Mucosa of stomach (tissue), 1 donor: Measurements from ENCODE around the gene ABI2.
"Not testable (repeated sequence)": the region's sequence is repeated elsewhere in the genome, so short reads cannot be mapped to it uniquely, and the experiment has no call there.

Experiments
- H3K27me3 ChIP-seq: one replicate; pipeline ENCODE4 v1.7.0; 2013; ENCODE audit warnings: mild to moderate bottlenecking, low read length; ENCODE audit not compliant: control insufficient read depth, insufficient read depth
- H3K36me3 ChIP-seq: one replicate; pipeline ENCODE4 v1.7.0; 2013; ENCODE audit warnings: low read length; ENCODE audit not compliant: control insufficient read depth, insufficient read depth
- H3K4me1 ChIP-seq: one replicate; pipeline ENCODE4 v1.7.0; 2013; ENCODE audit warnings: mild to moderate bottlenecking, low read length; ENCODE audit not compliant: control insufficient read depth, insufficient read depth
- H3K4me3 ChIP-seq: one replicate; pipeline ENCODE4 v1.7.0; 2013; ENCODE audit warnings: low read length
- H3K9ac ChIP-seq: one replicate; pipeline ENCODE4 v1.7.0; 2013; ENCODE audit warnings: mild to moderate bottlenecking, low read length, moderate library complexity
- H3K9me3 ChIP-seq: one replicate; pipeline ENCODE4 v1.7.0; 2013; ENCODE audit warnings: mild to moderate bottlenecking, low read length, moderate library complexity; ENCODE audit not compliant: control insufficient read depth
- donor health status: Pancreatic carcinoma.

Gene ABI2

GRCh38 chr2:203361495-203361894 lies 33.3 kb downstream of the ABI2 start:
- Histone ChIP-seq H3K36me3 (no peaks in the 10 kb centered on the region), H3K4me3 (no peak overlapping the region), H3K27me3 (no peaks in the 10 kb centered on the region), H3K9me3 (no peaks in the 10 kb centered on the region), H3K4me1 (no peaks in the 10 kb centered on the region), H3K9ac (no peak overlapping the region)

- no peaks in the 10 kb centered on the region for H3K4me1 ChIP-seq
- H3K9me3 ChIP-seq = no peaks in the 10 kb centered on the region
- no peak overlapping the region for H3K9ac ChIP-seq
- H3K36me3 ChIP-seq = no peaks in the 10 kb centered on the region
- H3K27me3 ChIP-seq = no peaks in the 10 kb centered on the region
- no peak overlapping the region for H3K4me3 ChIP-seq
Observed at GRCh38 chr2:203361922-203362321, 33.7 kb downstream of the ABI2 start.

- H3K36me3 ChIP-seq = no peaks in the 10 kb centered on the region
- no peaks in the 10 kb centered on the region for H3K9me3 ChIP-seq
- H3K27me3 ChIP-seq = no peaks in the 10 kb centered on the region
- no peaks in the 10 kb centered on the region for H3K4me1 ChIP-seq
- no peak overlapping the region for H3K9ac ChIP-seq
- no peak overlapping the region for H3K4me3 ChIP-seq
Observed at GRCh38 chr2:203366639-203367466, 38.7 kb downstream of the ABI2 start.

GRCh38 chr2:203372706-203373105 lies 44.5 kb downstream of the ABI2 start:
- not testable (repeated sequence) for H3K9ac ChIP-seq, H3K36me3 ChIP-seq, H3K27me3 ChIP-seq, H3K4me1 ChIP-seq, H3K4me3 ChIP-seq, H3K9me3 ChIP-seq

- no peaks in the 10 kb centered on the region for H3K4me1 ChIP-seq
- no peak overlapping the region for H3K4me3 ChIP-seq
- H3K9ac ChIP-seq = no peak overlapping the region
- no peaks in the 10 kb centered on the region for H3K36me3 ChIP-seq
- no peaks in the 10 kb centered on the region for H3K27me3 ChIP-seq
- H3K9me3 ChIP-seq = no peaks in the 10 kb centered on the region
Observed at GRCh38 chr2:203376173-203376572, 48.0 kb downstream of the ABI2 start.

- Histone ChIP-seq H3K9ac (no peak overlapping the region), H3K27me3 (no peaks in the 10 kb centered on the region), H3K36me3 (no peaks in the 10 kb centered on the region), H3K4me1 (no peaks in the 10 kb centered on the region), H3K4me3 (no peak overlapping the region), H3K9me3 (no peaks in the 10 kb centered on the region)
Observed at GRCh38 chr2:203379156-203379555, 51.0 kb downstream of the ABI2 start.

GRCh38 chr2:203383038-203383437 lies 54.8 kb downstream of the ABI2 start:
- H3K27me3 ChIP-seq = no peaks in the 10 kb centered on the region

GRCh38 chr2:203388153-203388552 lies 60.0 kb downstream of the ABI2 start:
- H3K9me3 ChIP-seq, H3K36me3 ChIP-seq, H3K4me1 ChIP-seq, H3K27me3 ChIP-seq, H3K4me3 ChIP-seq, H3K9ac ChIP-seq: not testable (repeated sequence)

More at GRCh38 chr2:203383038-203383437, 54.8 kb downstream of the ABI2 start:
- no peaks in the 10 kb centered on the region for H3K9me3 ChIP-seq
- no peaks in the 10 kb centered on the region for H3K36me3 ChIP-seq
- H3K4me1 ChIP-seq = no peaks in the 10 kb centered on the region
- no peak overlapping the region for H3K4me3 ChIP-seq
- H3K9ac ChIP-seq = no peak overlapping the region

- Histone ChIP-seq H3K27me3 (no peaks in the 10 kb centered on the region), H3K4me3 (no peak overlapping the region), H3K9me3 (no peaks in the 10 kb centered on the region), H3K4me1 (no peaks in the 10 kb centered on the region), H3K36me3 (no peaks in the 10 kb centered on the region), H3K9ac (no peak overlapping the region)
Observed at GRCh38 chr2:203394519-203395227, 66.5 kb downstream of the ABI2 start.

GRCh38 chr2:203395858-203396257 lies 67.7 kb downstream of the ABI2 start:
- no peak overlapping the region for H3K9ac ChIP-seq
- H3K4me3 ChIP-seq = no peak overlapping the region
- no peaks in the 10 kb centered on the region for H3K4me1 ChIP-seq
- no peaks in the 10 kb centered on the region for H3K9me3 ChIP-seq
- no peaks in the 10 kb centered on the region for H3K27me3 ChIP-seq
- H3K36me3 ChIP-seq = no peaks in the 10 kb centered on the region

- Histone ChIP-seq H3K9me3 (no peaks in the 10 kb centered on the region), H3K4me1 (no peaks in the 10 kb centered on the region), H3K27me3 (no peaks in the 10 kb centered on the region), H3K9ac (no peak overlapping the region), H3K4me3 (no peak overlapping the region), H3K36me3 (no peaks in the 10 kb centered on the region)
Observed at GRCh38 chr2:203396667-203397066, 68.5 kb downstream of the ABI2 start.

- H3K9ac ChIP-seq = no peak overlapping the region
- peaks cover 8% of the 10 kb centered on the region for H3K4me1 ChIP-seq
- no peaks in the 10 kb centered on the region for H3K9me3 ChIP-seq
- no peak overlapping the region for H3K4me3 ChIP-seq
- H3K27me3 ChIP-seq = no peaks in the 10 kb centered on the region
- no peaks in the 10 kb centered on the region for H3K36me3 ChIP-seq
Observed at GRCh38 chr2:203399031-203399430, 70.8 kb downstream of the ABI2 start.
